Gastrocnemius medialis (tissue), 4 donors: ENCODE results near the gene CACNA1S. TPM values are rescaled to one million over a fixed set of nuclear protein-coding genes. Genes with fewer than 3 reads are reported as not detected.
A peak's percentile ranks its signal among the peaks of the same experiment; 100 is the strongest.

ENCODE experiments used
- ATAC-seq, 2 donors: fragments of 150-250 bp; one replicate each; pipeline ENCODE4 v1.9.1; 2016
- DNase-seq, 2 donors: peaks; one replicate each; pipeline ENCODE4 v3.0.0-alpha.2; 2019
- H3K27ac ChIP-seq, 4 donors: fragments of 200-600 bp; sonication (generic); 1 replicate in 1 of 4; 2 replicates in 3 of 4; pipeline ENCODE4 v1.5.1; 2016 to 2018; ENCODE audit warnings: mild to moderate bottlenecking in 2 of 4, moderate library complexity in 1 of 4
- H3K27me3 ChIP-seq, 3 donors: fragments of 200-600 bp; sonication (generic) in 2 of 3; 1 replicate in 1 of 3; 2 replicates in 2 of 3; pipeline versions ENCODE4 v1.5.1 to v1.6.0; 2016 to 2019; ENCODE audit warnings: mild to moderate bottlenecking in 1 of 3, moderate library complexity in 1 of 3
- H3K36me3 ChIP-seq, 2 donors: fragments of 200-600 bp; sonication (generic) in 1 of 2; one replicate each; pipeline ENCODE4 v1.5.1; 2017 to 2018
- H3K4me1 ChIP-seq, 2 donors: fragments of 200-600 bp; sonication (generic) in 1 of 2; one replicate each; pipeline ENCODE4 v1.5.1; 2016 to 2017; ENCODE audit warnings: mild to moderate bottlenecking in 2 of 2
- H3K4me3 ChIP-seq, 4 donors: fragments of 200-600 bp; sonication (generic) in 3 of 4; 1 replicate in 1 of 4; 2 replicates in 3 of 4; pipeline ENCODE4 v1.5.1; 2016 to 2019; ENCODE audit warnings: mild to moderate bottlenecking in 2 of 4
- H3K9me3 ChIP-seq, 3 donors: fragments of 200-600 bp; sonication (generic) in 2 of 3; 1 replicate in 1 of 3; 2 replicates in 2 of 3; pipeline ENCODE4 v1.5.1; 2016 to 2019
- POLR2A ChIP-seq, 2 donors: fragments of 450-650 bp; IDR thresholded peaks; one replicate each; pipeline ENCODE4 v1.6.1; 2017; ENCODE audit warnings: antibody characterized with exemption in 2 of 2, mild to moderate bottlenecking in 2 of 2, moderate library complexity in 2 of 2
- in situ Hi-C, 4 donors: fragments of 200-750 bp; cut with MboI; loops; one replicate each; pipeline versions ENCODE4 v1.15.0 to v1.8.0; 2017; ENCODE audit warnings: low sequenced_read_pairs in 4 of 4
- intact Hi-C: fragments of 100-400 bp; cut with DNase I; formaldehyde crosslinking; loops from one replicate; pipeline ENCODE4 v1.15.1; 2023; ENCODE audit warnings: low total_unique reads
- total RNA-seq, 4 donors: library from RNA; depleted of rRNA; stranded (reverse); fragments of >200 nt; gene quantifications; one replicate each; pipeline versions ENCODE4 v1.1.0 to v1.2.3, GENCODE V29; 2016
- TF ChIP-seq, protein P1 (sequence below), 5 experiments: fragments of 450-650 bp in 3 of 5; fragments of 200-600 bp in 2 of 5; sonication (generic) in 2 of 5; IDR thresholded peaks in 4 of 5; conservative IDR thresholded peaks in 1 of 5; 1 replicate in 4 of 5; 2 replicates in 1 of 5; pipeline ENCODE4 v1.5.1; 2016 to 2019; ENCODE audit warnings: antibody characterized with exemption in 5 of 5, mild to moderate bottlenecking in 3 of 5, moderate library complexity in 3 of 5

The CACNA1S gene
- total RNA-seq, 4 donors from 2014 or later, result 74.3 to 93.5 (median 81.2) TPM

DNA sequence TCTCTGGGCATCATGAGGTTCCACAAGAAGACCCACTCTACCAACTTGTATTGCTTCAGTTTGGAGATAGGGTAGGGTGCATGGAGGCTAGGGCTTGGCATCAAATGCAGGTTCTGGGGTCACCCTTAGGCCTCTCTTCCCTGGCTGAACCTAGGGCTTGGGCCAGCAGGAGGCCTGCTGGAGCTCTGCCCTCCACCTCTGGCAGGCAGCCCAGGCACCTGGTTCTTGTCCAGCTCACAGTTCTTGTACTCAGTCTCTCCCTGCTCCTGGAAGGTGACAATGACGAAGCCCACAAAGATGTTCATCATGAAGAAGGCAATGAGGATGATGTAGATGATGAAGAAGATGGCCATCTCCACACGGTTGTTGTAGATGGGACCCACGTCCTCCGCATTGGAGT lies 51.2 kb downstream of the CACNA1S start:
- Histone ChIP-seq H3K4me3 (no peak overlapping the region), H3K36me3 (peaks cover 0 to 45% of the 10 kb centered on the region in 2 donors), H3K27me3 (no peaks in the 10 kb centered on the region), H3K4me1 (peaks cover 0 to 9% of the 10 kb centered on the region in 2 donors), H3K9me3 (no peaks in the 10 kb centered on the region), H3K27ac (peak overlapping the region in 3 of 4 donors; percentile 11 to 77 (median 61))
- TF ChIP-seq, protein P1, sequence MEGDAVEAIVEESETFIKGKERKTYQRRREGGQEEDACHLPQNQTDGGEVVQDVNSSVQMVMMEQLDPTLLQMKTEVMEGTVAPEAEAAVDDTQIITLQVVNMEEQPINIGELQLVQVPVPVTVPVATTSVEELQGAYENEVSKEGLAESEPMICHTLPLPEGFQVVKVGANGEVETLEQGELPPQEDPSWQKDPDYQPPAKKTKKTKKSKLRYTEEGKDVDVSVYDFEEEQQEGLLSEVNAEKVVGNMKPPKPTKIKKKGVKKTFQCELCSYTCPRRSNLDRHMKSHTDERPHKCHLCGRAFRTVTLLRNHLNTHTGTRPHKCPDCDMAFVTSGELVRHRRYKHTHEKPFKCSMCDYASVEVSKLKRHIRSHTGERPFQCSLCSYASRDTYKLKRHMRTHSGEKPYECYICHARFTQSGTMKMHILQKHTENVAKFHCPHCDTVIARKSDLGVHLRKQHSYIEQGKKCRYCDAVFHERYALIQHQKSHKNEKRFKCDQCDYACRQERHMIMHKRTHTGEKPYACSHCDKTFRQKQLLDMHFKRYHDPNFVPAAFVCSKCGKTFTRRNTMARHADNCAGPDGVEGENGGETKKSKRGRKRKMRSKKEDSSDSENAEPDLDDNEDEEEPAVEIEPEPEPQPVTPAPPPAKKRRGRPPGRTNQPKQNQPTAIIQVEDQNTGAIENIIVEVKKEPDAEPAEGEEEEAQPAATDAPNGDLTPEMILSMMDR (IDR thresholded peaks at IDR 0.05 in 4 of 5, conservative IDR thresholded peaks at IDR 0.05 in 1 of 5), result no peak
- no peak for TF ChIP-seq POLR2A (IDR thresholded peaks at IDR 0.05)
- ATAC-seq (peak; percentile 25 to 35), DNase-seq (peak in 1 of 2 donors; percentile 67)
- intact Hi-C loops, result no loop called here
- in situ Hi-C loops, result no loop called here

DNA sequence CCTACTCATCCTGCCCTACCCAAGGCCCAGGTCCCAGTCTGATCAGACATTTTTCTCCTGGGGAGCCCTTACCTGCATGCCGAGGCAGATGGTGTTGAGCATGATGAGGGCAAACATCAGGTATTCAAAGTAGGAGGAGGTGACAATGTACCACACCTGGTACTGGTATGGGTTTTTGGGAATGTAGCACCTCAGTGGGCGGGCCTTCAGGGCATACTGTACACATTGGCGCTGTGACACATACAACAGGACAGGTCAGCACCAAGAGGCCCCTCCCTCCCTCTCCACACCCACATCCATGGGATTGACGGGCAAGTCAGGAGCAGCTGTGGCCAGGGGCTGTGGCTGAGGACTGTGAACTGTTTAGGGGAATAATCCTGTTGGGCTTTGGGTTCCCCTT lies 51.6 kb downstream of the CACNA1S start:
- TF ChIP-seq, protein P1 (IDR thresholded peaks at IDR 0.05 in 4 of 5, conservative IDR thresholded peaks at IDR 0.05 in 1 of 5), result no peak
- no peak for TF ChIP-seq POLR2A (IDR thresholded peaks at IDR 0.05)
- Histone ChIP-seq H3K27me3 (no peaks in the 10 kb centered on the region), H3K36me3 (peaks cover 0 to 41% of the 10 kb centered on the region in 2 donors), H3K4me3 (no peak overlapping the region), H3K4me1 (peaks cover 0 to 9% of the 10 kb centered on the region in 2 donors), H3K9me3 (no peaks in the 10 kb centered on the region), H3K27ac (peak overlapping the region in 3 of 4 donors; percentile 11 to 77 (median 61))
- DNase-seq (no peak), ATAC-seq (no peak)
- intact Hi-C loops (no loop called here), in situ Hi-C loops (no loop called here)

DNA sequence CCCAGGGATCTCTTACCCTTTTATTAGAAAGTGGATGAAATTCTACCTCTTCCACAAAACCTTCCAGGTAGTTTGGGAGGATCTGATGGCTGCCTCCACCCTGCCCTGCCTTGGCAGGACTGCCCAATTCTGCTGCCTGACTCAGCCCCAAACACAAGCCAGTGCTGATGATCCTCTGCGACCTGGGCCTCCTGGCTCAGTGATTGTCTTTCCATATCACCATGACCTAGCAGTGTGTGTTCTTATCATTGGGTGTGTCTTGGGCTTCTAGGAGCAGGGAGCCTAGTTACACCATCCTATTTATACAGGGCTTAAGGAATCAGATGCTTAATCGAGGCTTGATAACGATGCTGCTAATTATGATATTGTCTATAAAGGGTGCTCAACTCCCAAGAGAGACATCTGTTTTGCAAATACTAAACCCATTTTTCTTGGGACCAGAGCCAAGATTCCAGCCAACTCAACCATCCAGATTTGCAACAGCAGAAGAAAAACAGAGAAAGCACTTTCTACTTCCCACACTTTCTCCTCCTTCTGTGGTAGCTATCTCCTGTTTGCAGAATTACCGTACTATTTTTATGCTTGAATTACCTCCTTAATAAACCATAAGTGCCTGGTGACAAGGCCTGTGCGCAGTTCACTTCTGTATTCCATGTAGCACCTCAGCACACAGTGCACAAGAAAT lies 52.2 kb downstream of the CACNA1S start:
- Histone ChIP-seq H3K4me1 (peaks cover 0 to 9% of the 10 kb centered on the region in 2 donors), H3K4me3 (no peak overlapping the region), H3K36me3 (peaks cover 0 to 37% of the 10 kb centered on the region in 2 donors), H3K27me3 (no peaks in the 10 kb centered on the region), H3K27ac (peak overlapping the region in 3 of 4 donors; percentile 11 to 77 (median 61)), H3K9me3 (no peaks in the 10 kb centered on the region)
- no peak for TF ChIP-seq POLR2A (IDR thresholded peaks at IDR 0.05)
- TF ChIP-seq, protein P1 (IDR thresholded peaks at IDR 0.05 in 4 of 5, conservative IDR thresholded peaks at IDR 0.05 in 1 of 5), result no peak
- peak; percentile 23 to 76 for DNase-seq
- in situ Hi-C loops, result no loop called here
- intact Hi-C loops, result no loop called here
- peak; percentile 63 to 85 for ATAC-seq

DNA sequence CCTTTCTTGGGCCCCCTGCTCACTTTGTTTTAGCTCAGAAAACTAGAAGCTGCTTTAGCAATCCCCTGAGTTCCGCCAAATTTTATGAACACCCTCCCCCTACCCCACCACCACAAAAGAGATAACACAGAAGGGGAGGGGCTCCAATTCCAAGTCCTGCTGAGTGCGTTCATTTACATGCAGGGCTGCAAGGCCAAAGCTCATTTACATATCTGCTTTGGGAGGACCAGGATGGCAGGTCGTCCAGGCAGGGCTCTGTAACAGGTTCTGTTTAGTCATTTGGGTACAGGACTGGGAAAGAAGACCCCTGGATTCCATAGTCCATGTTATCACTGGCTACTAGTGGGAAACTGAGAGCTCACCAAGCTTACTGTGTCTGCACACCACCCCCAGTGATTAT lies 52.8 kb downstream of the CACNA1S start:
- H3K4me1 ChIP-seq, result peaks cover 0 to 9% of the 10 kb centered on the region in 2 donors
- peak overlapping the region in 3 of 4 donors; percentile 11 to 77 (median 61) for H3K27ac ChIP-seq
- H3K36me3 ChIP-seq, result peaks cover 0 to 37% of the 10 kb centered on the region in 2 donors
- TF ChIP-seq, protein P1 (IDR thresholded peaks at IDR 0.05 in 4 of 5, conservative IDR thresholded peaks at IDR 0.05 in 1 of 5), result no peak
- no peak for TF ChIP-seq POLR2A (IDR thresholded peaks at IDR 0.05)
- no peak overlapping the region for H3K4me3 ChIP-seq
- intact Hi-C loops, result no loop called here
- H3K9me3 ChIP-seq, result no peaks in the 10 kb centered on the region
- no peak for ATAC-seq
- H3K27me3 ChIP-seq, result no peaks in the 10 kb centered on the region
- DNase-seq, result no peak
- in situ Hi-C loops, result no loop called here
